SU-DHL-6 (cell line): Measurements from ENCODE around the gene WWP2.

ENCODE experiments used
- H2AFZ ChIP-seq: fragments of 200-600 bp; sonication (generic); 2 replicates; pipeline ENCODE4 v1.6.1; 2014; ENCODE audit warnings: low read depth, mild to moderate bottlenecking, moderate library complexity, mixed read lengths, antibody characterized with exemption, low read length; ENCODE audit not compliant: severe bottlenecking
- H3F3A ChIP-seq: fragments of 200-600 bp; shearing (Covaris generic); 2 replicates; pipeline ENCODE4 v1.6.0; 2016; ENCODE audit warnings: antibody characterized with exemption, mild to moderate bottlenecking; ENCODE audit not compliant: insufficient read depth
- H3K27ac ChIP-seq: fragments of 200-600 bp; sonication (generic); 2 replicates; pipeline ENCODE4 v1.5.1; 2016; ENCODE audit warnings: low read depth, mild to moderate bottlenecking, low read length, moderate library complexity, mixed read lengths
- H3K27me3 ChIP-seq: fragments of 200-600 bp; sonication (generic), shearing (Covaris generic); 2 replicates; pipeline ENCODE4 v1.6.0; 2014; ENCODE audit warnings: mild to moderate bottlenecking, low read length
- H3K36me3 ChIP-seq: fragments of 200-600 bp; sonication (generic); 2 replicates; pipeline ENCODE4 v1.6.1; 2014; ENCODE audit warnings: mild to moderate bottlenecking, low read length, mixed read lengths
- H3K4me2 ChIP-seq: fragments of 300-600, 200-600 bp; shearing (Covaris generic), sonication (generic); 2 replicates; pipeline ENCODE4 v1.6.0; 2014; ENCODE audit warnings: low read length, low read depth, mild to moderate bottlenecking; ENCODE audit not compliant: poor library complexity, severe bottlenecking
- H3K4me3 ChIP-seq: fragments of 200-600 bp; sonication (generic); 2 replicates; pipeline ENCODE4 v1.5.1; 2014; ENCODE audit warnings: antibody characterized with exemption, low read length, mild to moderate bottlenecking, mixed read lengths; ENCODE audit not compliant: insufficient read depth, poor library complexity, severe bottlenecking
- H3K79me2 ChIP-seq: fragments of 200-600 bp; sonication (generic); 2 replicates; pipeline ENCODE4 v1.6.1; 2014; ENCODE audit warnings: mild to moderate bottlenecking, low read length, moderate library complexity; ENCODE audit not compliant: insufficient read depth
- H3K9ac ChIP-seq: fragments of 200-600 bp; sonication (generic); 2 replicates; pipeline ENCODE4 v1.7.0; 2014; ENCODE audit warnings: mild to moderate bottlenecking, low read length
- H3K9me2 ChIP-seq: fragments of 200-600 bp; sonication (generic); replicated peaks from 2 replicates; pipeline ENCODE4 v1.6.1; 2014; ENCODE audit warnings: low read length; ENCODE audit not compliant: insufficient read depth
- H3K9me3 ChIP-seq: fragments of 200-600 bp; sonication (generic); 2 replicates; pipeline ENCODE4 v1.6.1; 2014; ENCODE audit warnings: low read length, mixed read lengths; ENCODE audit not compliant: insufficient read depth
- H4K20me1 ChIP-seq: fragments of 200-600 bp; sonication (generic); 2 replicates; pipeline ENCODE4 v1.6.1; 2014; ENCODE audit warnings: low read depth, mild to moderate bottlenecking, antibody characterized with exemption, low read length, moderate library complexity, mixed read lengths
- CTCF ChIP-seq: fragments of 200-600 bp; sonication (generic); IDR thresholded peaks from one replicate; pipeline ENCODE4 v1.5.1; 2017; ENCODE audit warnings: antibody characterized with exemption, mild to moderate bottlenecking, low read length, moderate library complexity; ENCODE audit not compliant: insufficient read depth, poor library complexity, severe bottlenecking
- EZH2phosphoT487 ChIP-seq: fragments of 200-600 bp; sonication (generic), shearing (Covaris generic); conservative IDR thresholded peaks from 2 replicates; pipeline ENCODE4 v1.6.1; 2018; ENCODE audit warnings: mild to moderate bottlenecking, antibody characterized with exemption, low read length, moderate library complexity, mixed read lengths

Gene WWP2

DNA sequence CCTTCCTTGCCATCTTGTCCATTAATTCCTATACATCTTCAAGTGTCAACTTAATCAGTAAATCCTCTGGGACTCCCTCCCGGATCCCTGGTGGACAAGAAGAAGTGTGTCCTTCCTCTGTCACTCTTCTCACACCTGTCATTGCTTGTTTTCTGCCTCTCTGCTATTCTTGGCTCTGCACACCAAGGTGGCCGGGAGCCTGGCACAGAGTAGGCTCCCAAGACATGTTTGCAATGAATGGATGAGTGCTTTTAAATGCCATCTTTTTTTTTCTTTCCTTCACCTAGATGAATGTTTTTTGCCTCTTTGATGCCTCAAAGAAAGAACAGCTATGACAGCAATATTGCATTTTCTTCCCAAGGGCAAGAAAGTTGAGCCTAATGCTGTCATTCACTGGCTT lies 131.0 kb downstream of the WWP2 start:
- Histone ChIP-seq H3K36me3 (0 out of 2 replicates have a peak, but pooled peaks cover 3% of the 10 kb centered on the region), H3K4me3 (no peak overlapping the region), H3K79me2 (no peaks in the 10 kb centered on the region), H3K9me2 (no peaks in the 10 kb centered on the region), H3K4me2 (no peak overlapping the region), H3K27ac (no peak overlapping the region), H4K20me1 (no peaks in the 10 kb centered on the region), H3F3A (no peaks in the 10 kb centered on the region), H3K9me3 (no peaks in the 10 kb centered on the region), H3K27me3 (no peaks in the 10 kb centered on the region), H2AFZ (no peak overlapping the region), H3K9ac (no peak overlapping the region)
- TF ChIP-seq EZH2phosphoT487 (no peak), CTCF (no peak)

DNA sequence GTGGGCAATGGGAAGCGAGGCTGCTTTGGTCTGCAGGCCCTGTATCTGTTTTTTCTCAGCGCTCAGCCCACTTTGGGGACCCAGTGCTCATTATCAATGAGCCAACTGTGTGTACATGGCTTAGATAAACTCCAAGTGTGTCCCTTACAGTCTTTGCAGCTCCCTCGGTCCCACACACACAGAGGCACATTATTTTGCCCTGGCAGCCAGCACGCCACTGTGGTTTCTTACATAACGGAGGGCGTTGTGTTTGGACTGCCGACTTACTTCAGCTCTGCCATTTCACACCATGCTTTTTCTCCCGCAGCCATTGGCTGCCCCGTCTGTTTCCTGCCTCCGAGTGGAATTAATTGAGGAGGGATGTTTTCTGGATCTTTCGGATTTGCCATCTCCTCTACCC lies 132.5 kb downstream of the WWP2 start:
- no peaks in the 10 kb centered on the region for H3K9me2 ChIP-seq
- no peak overlapping the region for H2AFZ ChIP-seq
- H3K4me3 ChIP-seq = no peak overlapping the region
- H3K9ac ChIP-seq = no peak overlapping the region
- H3K27me3 ChIP-seq = no peaks in the 10 kb centered on the region
- no peaks in the 10 kb centered on the region for H3K9me3 ChIP-seq
- no peak overlapping the region for H3K4me2 ChIP-seq
- H3K36me3 ChIP-seq = no peaks in the 10 kb centered on the region
- H4K20me1 ChIP-seq = no peaks in the 10 kb centered on the region
- no peaks in the 10 kb centered on the region for H3F3A ChIP-seq
- TF ChIP-seq CTCF = no peak
- TF ChIP-seq EZH2phosphoT487 = no peak
- H3K27ac ChIP-seq = no peak overlapping the region
- H3K79me2 ChIP-seq = no peaks in the 10 kb centered on the region

GRCh38 chr16:69903865-69904415 lies 141.8 kb downstream of the WWP2 start:
- Histone ChIP-seq H3K79me2 (no peaks in the 10 kb centered on the region), H3K4me3 (no peak overlapping the region), H3K36me3 (no peaks in the 10 kb centered on the region), H3K9me3 (no peaks in the 10 kb centered on the region), H3K27ac (no peak overlapping the region), H3K9me2 (no peaks in the 10 kb centered on the region), H3K4me2 (no peak overlapping the region), H3F3A (no peaks in the 10 kb centered on the region), H4K20me1 (no peaks in the 10 kb centered on the region), H3K27me3 (no peaks in the 10 kb centered on the region), H2AFZ (no peak overlapping the region), H3K9ac (no peak overlapping the region)
- TF ChIP-seq CTCF = no peak
